HL-60/S4 treated with phorbol 12-myristate 13-acetate at 8.2 ng/mL for 4 days and 3 days (cell line): ENCODE results near the gene MAMLD1.

ENCODE experiments used
- in situ Hi-C: fragments of 300-500 bp; cut with MboI; formaldehyde crosslinking; loops from 2 replicates; pipeline ENCODE4 v1.15.0; 2022; ENCODE audit warnings: low sequenced_read_pairs

The MAMLD1 gene

DNA sequence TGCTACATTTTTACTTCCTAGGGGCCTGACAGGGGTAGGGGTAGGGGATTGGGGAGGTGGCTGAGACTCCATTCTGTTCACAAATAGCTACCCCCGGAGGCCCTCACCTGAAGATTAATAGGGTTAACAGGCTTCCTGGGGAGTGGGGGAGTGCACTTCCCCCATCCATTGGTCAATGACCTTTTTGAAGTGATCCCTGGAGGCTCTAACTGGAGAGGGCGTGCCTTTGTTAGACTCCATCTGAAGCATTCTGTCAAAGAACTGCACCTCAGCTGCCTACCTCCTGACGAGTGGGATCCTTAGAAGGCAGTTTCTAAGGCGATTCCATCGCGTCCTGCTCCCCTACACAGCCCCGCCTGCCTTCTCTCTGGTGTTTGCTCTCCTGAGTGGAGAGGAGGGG lies 195.3 kb downstream of the MAMLD1 start:
- in situ Hi-C loops = no loop called here
